HG02840 (cell line): ENCODE data around the gene DIAPH2.

Experiments used
- ATAC-seq: cut with Tn5 transposase; IDR thresholded peaks from one replicate; pipeline ENCODE4 v1.9.1; 2021; ENCODE audit warnings: mild to moderate bottlenecking, moderate library complexity, moderate number of reproducible peaks; ENCODE audit not compliant: unreplicated experiment, low FRiP score

Gene DIAPH2

DNA sequence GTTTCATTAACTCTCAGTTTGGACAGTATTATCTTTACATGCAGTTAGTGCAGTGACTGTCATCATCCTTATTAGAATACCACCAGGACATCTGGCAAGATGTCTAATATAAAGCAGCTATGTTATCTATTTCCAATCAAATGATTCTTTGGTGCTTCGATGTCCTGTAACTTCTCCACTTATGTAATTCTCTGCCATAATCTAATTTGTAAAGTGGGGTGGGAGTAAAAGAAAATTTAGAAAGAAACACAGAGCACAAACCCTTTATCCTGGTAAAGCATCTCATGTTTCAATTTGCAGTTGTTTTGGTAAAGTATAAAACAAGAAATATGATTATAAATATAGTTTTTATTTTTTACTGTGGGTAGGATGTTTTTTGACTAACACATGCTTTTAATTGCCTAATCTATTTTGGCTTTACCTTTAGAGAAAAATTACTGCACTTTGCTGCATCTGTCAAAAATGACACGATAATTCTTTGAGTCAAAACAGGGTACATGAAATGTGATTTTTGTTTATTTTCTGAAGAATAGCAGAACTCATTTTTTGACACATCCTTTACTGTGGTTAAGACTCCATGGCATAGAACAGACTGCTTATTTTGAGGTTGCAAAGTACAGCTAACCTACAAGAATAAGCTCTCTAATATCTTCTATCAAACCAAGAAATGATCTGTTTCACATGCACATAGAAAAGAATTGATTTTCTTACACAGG lies 581.9 kb downstream of the DIAPH2 start:
- no peak for ATAC-seq

- no peak for ATAC-seq
Observed at GRCh38 chrX:97267396-97268181, 582.9 kb downstream of the DIAPH2 start.

DNA sequence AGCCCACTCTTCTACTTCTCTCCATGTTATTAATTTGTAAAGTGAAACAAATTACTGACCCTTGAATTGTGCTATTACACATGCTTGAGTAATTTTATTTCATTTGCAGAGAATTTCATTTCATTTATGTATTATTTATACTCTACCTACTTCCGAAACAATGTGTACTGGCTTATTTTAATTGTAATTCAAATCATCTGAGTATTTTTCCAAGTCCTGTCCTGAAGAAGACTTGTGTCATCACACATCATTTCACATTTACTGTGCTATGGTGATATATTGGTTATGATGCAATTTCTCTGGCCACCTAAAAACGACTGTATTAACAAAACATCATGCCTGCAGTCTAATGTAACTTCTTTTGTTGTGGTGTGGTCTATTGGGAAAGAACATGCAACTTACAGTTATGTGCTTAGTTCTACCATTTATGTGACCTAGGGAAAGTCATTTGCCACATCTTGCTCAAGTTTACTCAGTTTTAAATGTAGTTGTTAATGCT lies 583.6 kb downstream of the DIAPH2 start:
- ATAC-seq: no peak

- no peak for ATAC-seq
Observed at GRCh38 chrX:97284531-97284930, 599.9 kb downstream of the DIAPH2 start.

GRCh38 chrX:97290199-97290598 lies 605.6 kb downstream of the DIAPH2 start:
- ATAC-seq: no peak

- no peak for ATAC-seq
Observed at GRCh38 chrX:97294041-97294440, 609.4 kb downstream of the DIAPH2 start.

DNA sequence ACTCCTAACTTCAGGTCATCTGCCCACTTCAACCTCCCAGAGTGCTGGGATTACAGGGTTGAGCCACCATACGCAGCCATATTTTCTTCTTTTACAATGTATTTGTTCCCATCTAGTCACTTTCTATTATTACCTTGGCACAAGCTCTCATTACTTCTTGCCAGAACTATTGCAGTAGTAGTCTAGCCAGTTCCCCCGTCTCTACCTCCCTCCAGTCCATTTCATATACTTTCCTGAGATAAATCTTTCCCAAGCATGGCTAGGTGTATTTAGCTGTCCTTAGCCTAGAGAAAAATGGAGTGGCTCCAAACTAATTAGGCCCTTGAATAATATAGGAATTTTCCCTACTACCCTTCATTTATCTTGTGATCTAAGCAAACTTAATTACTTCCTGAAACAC lies 611.3 kb downstream of the DIAPH2 start:
- no peak for ATAC-seq

DNA sequence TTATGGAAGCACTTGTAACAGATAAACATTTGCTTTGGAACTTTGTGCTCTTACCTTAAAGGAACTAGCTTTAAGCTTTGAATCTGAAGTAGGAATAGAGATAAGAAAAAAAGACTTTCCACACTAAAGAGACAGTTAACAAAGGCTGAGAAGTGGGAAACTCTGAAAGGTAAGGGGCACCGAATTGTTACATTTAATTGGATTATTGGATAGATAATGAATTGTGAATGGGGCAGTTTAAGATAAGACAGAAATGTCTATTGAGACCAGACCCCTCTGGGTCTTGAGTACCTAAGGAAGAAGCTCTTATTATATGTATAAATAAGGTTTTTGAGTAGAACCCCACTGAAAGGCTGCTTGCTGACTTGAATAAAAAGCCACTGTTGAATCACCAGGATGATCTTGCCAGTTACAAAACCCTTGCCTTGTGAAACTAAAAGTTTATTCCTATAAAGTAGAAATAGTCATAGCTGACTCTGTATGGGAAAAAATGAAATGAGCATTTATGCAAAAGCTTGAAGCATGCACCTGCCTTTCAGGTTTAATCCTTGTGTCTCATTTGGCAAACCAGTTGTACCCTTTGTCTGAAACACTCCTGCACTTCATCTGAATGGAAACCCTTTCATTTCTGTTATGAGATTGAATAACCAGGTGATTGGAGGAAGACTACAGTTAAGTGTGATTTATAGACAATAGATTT lies 622.3 kb downstream of the DIAPH2 start:
- no peak for ATAC-seq

GRCh38 chrX:97308171-97308570 lies 623.5 kb downstream of the DIAPH2 start:
- no peak for ATAC-seq

- no peak for ATAC-seq
Observed at GRCh38 chrX:97309487-97310116, 625.0 kb downstream of the DIAPH2 start.

DNA sequence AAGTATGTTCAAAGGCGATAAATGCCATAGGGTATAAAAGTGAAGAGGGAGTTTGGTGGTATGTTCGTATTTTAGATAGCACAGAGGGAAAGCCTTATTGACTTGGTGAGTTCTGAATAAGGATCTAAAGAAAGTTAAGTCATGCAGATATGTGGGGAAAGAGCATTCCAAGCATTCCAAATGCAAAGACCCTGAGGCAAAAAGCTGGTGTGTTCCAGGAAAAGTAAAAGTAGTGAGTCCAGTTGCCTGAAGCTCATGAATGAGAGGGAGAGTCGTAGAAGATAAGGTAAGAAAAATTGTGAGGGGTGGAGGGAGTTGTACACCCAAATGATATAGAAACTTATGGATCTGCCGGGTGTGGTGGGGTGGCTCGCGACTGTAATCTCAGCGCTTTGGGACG lies 625.7 kb downstream of the DIAPH2 start:
- no peak for ATAC-seq

- no peak for ATAC-seq
Observed at GRCh38 chrX:97311066-97311778, 626.6 kb downstream of the DIAPH2 start.

DNA sequence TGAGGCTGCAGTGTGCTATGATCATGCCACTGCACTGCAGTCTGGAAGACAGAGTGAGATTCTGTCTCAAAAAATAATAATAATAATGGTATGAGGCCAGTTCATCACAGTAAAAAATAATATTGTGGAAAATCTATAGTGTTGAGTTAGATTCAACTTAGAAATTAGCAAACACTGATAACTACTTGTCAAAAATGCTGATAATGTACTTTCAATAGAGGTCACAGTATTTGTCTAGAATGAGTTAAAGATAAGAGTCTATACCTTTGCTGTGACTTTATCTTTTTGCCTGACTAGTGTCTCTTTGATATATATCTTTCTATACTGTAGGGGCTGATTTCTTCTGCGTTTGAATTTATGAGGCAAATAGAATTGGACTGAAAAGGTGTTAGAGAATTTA lies 629.7 kb downstream of the DIAPH2 start:
- ATAC-seq: no peak

- ATAC-seq: no peak
Observed at GRCh38 chrX:97315939-97316338, 631.3 kb downstream of the DIAPH2 start.

GRCh38 chrX:97320305-97320704 lies 635.7 kb downstream of the DIAPH2 start:
- ATAC-seq: no peak

DNA sequence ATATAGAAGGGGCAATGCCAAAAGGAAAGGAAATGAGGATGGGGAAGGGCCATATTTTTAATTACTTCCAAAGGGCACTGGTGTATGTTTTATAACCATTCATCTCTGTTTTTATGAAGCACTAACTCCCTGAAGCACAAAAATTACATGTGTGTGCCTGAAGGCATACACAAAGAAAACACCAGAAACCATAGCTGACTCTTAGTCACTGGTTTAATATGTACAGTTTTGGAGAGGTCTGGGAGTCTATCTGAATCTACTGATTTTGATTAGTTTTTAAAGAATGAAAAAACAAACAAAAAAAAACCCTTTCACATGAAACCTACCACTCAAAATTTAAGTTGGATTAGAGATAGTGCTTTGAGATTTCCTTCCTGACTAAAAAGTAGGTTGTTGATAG lies 637.8 kb downstream of the DIAPH2 start:
- no peak for ATAC-seq

DNA sequence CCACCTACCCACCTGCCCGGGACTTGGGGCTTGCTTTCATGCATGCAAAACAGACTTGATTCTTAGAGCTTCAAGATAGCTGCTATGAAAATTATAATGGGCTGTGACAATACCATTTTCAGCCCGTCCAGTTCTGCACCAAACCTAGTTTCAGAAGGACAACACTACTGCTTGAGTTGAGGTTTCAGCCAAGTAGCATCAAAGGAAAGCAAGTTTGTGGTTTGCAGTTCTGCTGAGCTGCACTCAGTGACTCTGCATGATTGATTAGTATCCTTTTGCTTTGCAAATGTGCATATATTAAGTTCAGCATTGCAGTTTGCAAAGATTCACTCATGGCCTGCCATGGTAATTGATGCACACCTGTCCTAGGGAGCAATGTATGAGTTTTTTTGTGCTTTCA lies 641.8 kb downstream of the DIAPH2 start:
- peak; percentile 90 for ATAC-seq

- ATAC-seq: no peak
Observed at GRCh38 chrX:97328853-97329390, 644.3 kb downstream of the DIAPH2 start.

DNA sequence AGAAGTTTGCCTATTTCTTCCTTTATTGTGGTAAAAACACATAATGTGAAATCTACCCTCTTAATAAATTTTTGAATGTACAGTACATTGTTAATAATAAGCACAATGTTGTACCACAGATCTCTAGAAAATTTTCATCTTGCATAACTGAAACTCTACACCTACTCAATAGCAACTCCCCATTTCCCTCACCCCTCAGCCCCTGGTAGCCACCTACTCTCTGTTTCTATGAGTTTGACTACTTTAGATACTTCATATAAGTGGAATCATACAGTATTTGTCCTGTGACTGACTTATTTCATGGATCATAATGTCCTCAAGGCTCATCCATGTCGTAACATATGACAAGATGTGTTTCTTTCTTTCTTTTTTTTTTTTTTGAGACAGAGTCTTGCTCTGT lies 645.5 kb downstream of the DIAPH2 start:
- no peak for ATAC-seq

DNA sequence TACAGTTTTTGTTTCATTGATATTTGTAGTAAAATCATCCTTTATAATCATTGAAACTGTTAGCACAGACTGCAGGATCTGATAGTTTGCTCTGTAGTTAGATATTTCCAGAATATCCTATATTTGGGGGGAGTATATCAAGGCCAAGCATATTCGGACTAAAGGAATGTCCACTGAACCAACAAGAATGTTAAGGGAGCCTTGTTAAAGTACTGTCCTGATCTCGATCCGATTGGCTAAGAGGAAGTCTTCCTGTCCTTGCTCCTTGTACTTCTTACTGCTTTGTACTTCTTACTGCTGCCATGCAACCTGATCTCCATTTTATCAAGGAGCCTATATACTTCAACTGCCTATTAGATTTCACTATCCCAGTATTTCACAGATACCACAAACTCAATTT lies 648.3 kb downstream of the DIAPH2 start:
- ATAC-seq: no peak
